LNCAP (cell line): ENCODE data around the gene MACROD1.

Experiments used
- CTCF ChIP-seq: fragments of 450-650 bp; IDR thresholded peaks from 2 replicates; pipeline ENCODE4 v1.5.1; 2017; ENCODE audit warnings: mild to moderate bottlenecking

MACROD1 gene

GRCh38 chr11:64165481-64165841 lies 452 bp downstream of the MACROD1 start:
- TF ChIP-seq CTCF, result no peak

GRCh38 chr11:64164392-64165312 lies 1.3 kb downstream of the MACROD1 start:
- no peak for TF ChIP-seq CTCF

- no peak for TF ChIP-seq CTCF
Observed at GRCh38 chr11:64163951-64164350, 2.0 kb downstream of the MACROD1 start.

- no peak for TF ChIP-seq CTCF
Observed at GRCh38 chr11:64161037-64161436, 4.9 kb downstream of the MACROD1 start.

- TF ChIP-seq CTCF, result no peak
Observed at GRCh38 chr11:64157631-64158394, 8.1 kb downstream of the MACROD1 start.

GRCh38 chr11:64156235-64157011 lies 9.5 kb downstream of the MACROD1 start:
- TF ChIP-seq CTCF, result no peak

- no peak for TF ChIP-seq CTCF
Observed at GRCh38 chr11:64153812-64154211, 12.1 kb downstream of the MACROD1 start.
